ENCODE results near the gene DDX5.
"Not testable (repeated sequence)": the region's sequence is repeated elsewhere in the genome, so short reads cannot be mapped to it uniquely, and the experiment has no call there.

DDX5 gene

GRCh38 chr17:64499805-64500486, 6.1 kb downstream of the DDX5 start:
- TF ChIP-seq TAF1 (IDR thresholded peaks at IDR 0.05; ENCODE audit: borderline replicate concordance, low read depth, low read length) (no peak), POLR2A (IDR thresholded peaks at IDR 0.05; ENCODE audit: low read depth, low read length) (peak; percentile 62), POLR2AphosphoS5 (IDR thresholded peaks at IDR 0.05; ENCODE audit: low read depth, low read length) (peak; percentile 62)
- FAIRE-seq (no peak), DNase-seq (ENCODE audit: insufficient read length) (no peak)

GRCh38 chr17:64498308-64499203, 7.5 kb downstream of the DDX5 start:
- no peak for TF ChIP-seq TAF1 (IDR thresholded peaks at IDR 0.05; ENCODE audit: borderline replicate concordance, low read depth, low read length)
- peak; percentile 79 for TF ChIP-seq POLR2AphosphoS5 (IDR thresholded peaks at IDR 0.05; ENCODE audit: low read depth, low read length)
- TF ChIP-seq POLR2A (IDR thresholded peaks at IDR 0.05; ENCODE audit: low read depth, low read length) = peak; percentile 81

GRCh38 chr17:64497565-64498035, 8.5 kb downstream of the DDX5 start:
- no peak for TF ChIP-seq POLR2AphosphoS5 (IDR thresholded peaks at IDR 0.05; ENCODE audit: low read depth, low read length)
- no peak for TF ChIP-seq TAF1 (IDR thresholded peaks at IDR 0.05; ENCODE audit: borderline replicate concordance, low read depth, low read length)
- TF ChIP-seq POLR2A (IDR thresholded peaks at IDR 0.05; ENCODE audit: low read depth, low read length) = no peak; the same call in 1 of the 2 replicates
- peak; percentile 24 for FAIRE-seq
- DNase-seq (ENCODE audit: insufficient read length) = no peak

More at GRCh38 chr17:64498308-64499203, 7.5 kb downstream of the DDX5 start:
- DNase-seq (ENCODE audit: insufficient read length) (no peak), FAIRE-seq (no peak)

DNA sequence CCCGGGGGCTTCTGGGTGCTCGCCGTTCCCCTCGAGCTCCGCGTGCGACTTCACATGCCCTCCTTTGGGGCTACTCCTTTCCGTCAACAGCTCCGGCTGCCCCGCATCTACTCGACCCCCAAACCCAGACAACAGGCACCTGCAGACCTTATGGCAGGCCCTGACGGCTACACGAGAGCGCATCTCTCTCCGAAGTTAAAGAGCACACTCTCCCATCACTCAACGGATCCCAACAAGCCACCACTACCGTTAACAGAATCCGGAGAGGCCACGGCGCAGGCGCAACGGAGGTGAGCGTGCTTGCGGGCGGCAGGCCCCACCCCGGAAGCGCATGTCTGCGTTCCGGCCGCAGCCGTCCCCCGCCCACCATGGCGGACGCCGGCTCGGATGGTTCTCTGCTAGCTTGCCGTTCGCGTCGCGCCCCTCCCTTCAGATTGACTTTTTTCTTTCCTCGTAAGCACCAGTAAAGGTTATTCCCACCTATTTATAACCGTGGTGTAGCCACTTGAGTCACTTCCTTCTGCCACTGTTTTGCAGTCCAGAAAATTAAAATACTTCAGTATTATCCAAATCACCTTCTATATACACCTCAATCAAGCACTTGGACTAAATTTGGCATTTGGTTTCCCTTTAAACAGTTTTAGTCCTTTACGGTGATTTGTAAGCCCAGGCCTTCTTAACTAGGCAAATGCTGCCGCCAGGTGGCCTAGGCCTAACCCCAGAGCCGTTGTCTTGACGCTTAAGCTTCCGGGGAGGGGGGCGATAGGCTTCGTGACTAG, 9.1 kb downstream of the DDX5 start, which contains the start of gene POLG2:
Gene POLG2, minus strand, starts transcription at position 269 of the 779 bp plus-strand sequence. Its CDS starts 86 bp downstream, at position 183.
- peak; percentile 78 for DNase-seq (ENCODE audit: insufficient read length)
- FAIRE-seq = peak; percentile 96
- TF ChIP-seq POLR2AphosphoS5 (IDR thresholded peaks at IDR 0.05; ENCODE audit: low read depth, low read length) (peak; percentile 94), TAF1 (IDR thresholded peaks at IDR 0.05; ENCODE audit: borderline replicate concordance, low read depth, low read length) (peak; percentile 32; the same call in 1 of the 2 replicates), POLR2A (IDR thresholded peaks at IDR 0.05; ENCODE audit: low read depth, low read length) (peak; percentile 93)

- FAIRE-seq (no peak), DNase-seq (ENCODE audit: insufficient read length) (no peak)
- TF ChIP-seq POLR2AphosphoS5 (IDR thresholded peaks at IDR 0.05; ENCODE audit: low read depth, low read length) (no peak), POLR2A (IDR thresholded peaks at IDR 0.05; ENCODE audit: low read depth, low read length) (no peak), TAF1 (IDR thresholded peaks at IDR 0.05; ENCODE audit: borderline replicate concordance, low read depth, low read length) (no peak)
These were observed 9.7 kb downstream of the DDX5 start for GRCh38 chr17:64496348-64496785.

GRCh38 chr17:64495300-64495699, 10.8 kb downstream of the DDX5 start:
- DNase-seq (ENCODE audit: insufficient read length); FAIRE-seq: not testable (repeated sequence)

DNA sequence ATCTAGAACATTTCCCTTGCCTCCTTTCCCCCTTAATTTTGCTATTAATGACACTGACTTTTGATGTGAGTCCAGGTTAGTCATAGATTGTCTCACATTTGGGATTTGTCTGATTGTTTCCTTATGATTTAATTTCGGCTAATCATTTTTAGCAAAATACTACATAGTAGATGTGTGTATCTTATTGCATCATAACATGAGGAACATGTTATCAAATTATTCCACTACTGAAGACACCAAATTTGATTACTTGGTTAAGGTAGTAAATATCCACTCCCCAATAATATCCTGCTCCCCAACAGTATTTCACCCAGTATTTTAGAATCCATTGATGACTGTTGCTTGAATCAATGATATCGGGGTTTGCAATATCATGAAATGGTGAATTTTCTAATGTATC, 12.0 kb downstream of the DDX5 start:
- DNase-seq (ENCODE audit: insufficient read length) = no peak
- TF ChIP-seq POLR2AphosphoS5 (IDR thresholded peaks at IDR 0.05; ENCODE audit: low read depth, low read length) = no peak
- FAIRE-seq = no peak

GRCh38 chr17:64492481-64493109, 13.5 kb downstream of the DDX5 start:
- no peak for TF ChIP-seq POLR2A (IDR thresholded peaks at IDR 0.05; ENCODE audit: low read depth, low read length)
- no peak for TF ChIP-seq TAF1 (IDR thresholded peaks at IDR 0.05; ENCODE audit: borderline replicate concordance, low read depth, low read length)
- TF ChIP-seq POLR2AphosphoS5 (IDR thresholded peaks at IDR 0.05; ENCODE audit: low read depth, low read length) = no peak
- DNase-seq (ENCODE audit: insufficient read length) (no peak), FAIRE-seq (no peak)

GRCh38 chr17:64491994-64492393, 14.1 kb downstream of the DDX5 start:
- DNase-seq (ENCODE audit: insufficient read length) = no peak
- no peak for TF ChIP-seq POLR2A (IDR thresholded peaks at IDR 0.05; ENCODE audit: low read depth, low read length)
- no peak for TF ChIP-seq TAF1 (IDR thresholded peaks at IDR 0.05; ENCODE audit: borderline replicate concordance, low read depth, low read length)
- no peak for TF ChIP-seq POLR2AphosphoS5 (IDR thresholded peaks at IDR 0.05; ENCODE audit: low read depth, low read length)
- no peak for FAIRE-seq

DNA sequence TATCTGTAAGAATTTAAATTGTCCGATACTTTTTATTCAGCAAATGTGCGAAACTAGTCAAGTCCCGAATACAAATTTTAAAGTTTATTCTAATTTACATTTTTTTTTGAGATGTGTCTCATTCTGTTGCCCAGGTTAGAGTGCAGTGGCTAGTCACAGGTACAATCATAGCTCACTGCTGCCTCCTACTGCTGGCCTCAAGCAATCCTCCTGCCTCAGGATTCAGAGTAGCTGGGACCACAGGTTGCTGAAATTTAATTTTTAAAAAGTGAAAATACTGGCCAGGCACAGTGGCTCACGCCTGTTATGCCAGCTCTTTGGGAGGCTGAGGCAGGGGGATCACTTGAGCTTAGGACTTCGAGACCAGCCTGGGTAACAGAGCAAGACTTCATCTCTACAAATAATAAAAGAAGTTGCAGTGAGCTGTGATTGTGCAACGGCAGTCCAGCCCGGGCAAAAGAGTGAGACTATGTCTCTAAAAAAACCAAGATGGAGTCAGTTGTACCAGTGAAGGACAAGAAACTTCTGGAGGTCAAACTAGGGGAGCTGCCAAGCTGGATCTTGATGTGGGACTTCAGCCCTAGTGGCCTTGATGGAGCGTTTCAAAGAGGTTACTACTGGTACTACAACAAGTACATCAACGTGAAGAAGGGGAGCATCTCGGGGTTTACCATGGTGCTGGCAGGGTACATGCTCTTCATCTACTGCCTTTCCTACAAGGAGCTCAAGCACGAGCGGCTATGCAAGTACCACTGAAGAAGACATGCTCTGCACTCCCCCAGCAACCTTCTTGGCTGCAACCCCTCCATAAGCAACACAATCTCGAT, 14.8 kb downstream of the DDX5 start:
- TF ChIP-seq TAF1 (IDR thresholded peaks at IDR 0.05; ENCODE audit: borderline replicate concordance, low read depth, low read length) (no peak), POLR2A (IDR thresholded peaks at IDR 0.05; ENCODE audit: low read depth, low read length) (no peak), POLR2AphosphoS5 (IDR thresholded peaks at IDR 0.05; ENCODE audit: low read depth, low read length) (no peak)
- FAIRE-seq = no peak
- DNase-seq (ENCODE audit: insufficient read length) = no peak
